Uterus (tissue), 4 donors: ENCODE measurements around the gene ZNF341. TPM values are rescaled to one million over a fixed set of nuclear protein-coding genes. Genes with fewer than 3 reads are reported as not detected.

ENCODE experiments used
- DNase-seq, 2 donors: peaks; one replicate each; pipeline ENCODE4 v3.0.0-alpha.2; 2019 to 2020
- H3K27ac ChIP-seq, 2 donors: fragments of 200-600 bp; sonication (generic); 1 replicate in 1 of 2; 2 replicates in 1 of 2; pipeline ENCODE4 v1.5.1; 2016 to 2018
- H3K27me3 ChIP-seq, 2 donors: fragments of 200-600 bp; sonication (generic); one replicate each; pipeline ENCODE4 v1.5.1; 2018 to 2019; ENCODE audit warnings: control low read depth in 1 of 2
- H3K36me3 ChIP-seq, 2 donors: fragments of 200-600 bp; sonication (generic); one replicate each; pipeline ENCODE4 v1.5.1; 2019; ENCODE audit warnings: control low read depth in 1 of 2
- H3K4me1 ChIP-seq, 2 donors: fragments of 200-600 bp; sonication (generic); one replicate each; pipeline ENCODE4 v1.5.1; 2018 to 2019; ENCODE audit warnings: control low read depth in 1 of 2
- H3K4me3 ChIP-seq, 2 donors: fragments of 200-600 bp; sonication (generic); 1 replicate in 1 of 2; 2 replicates in 1 of 2; pipeline ENCODE4 v1.5.1; 2018 to 2019; ENCODE audit warnings: mild to moderate bottlenecking in 1 of 2
- H3K9me3 ChIP-seq, 2 donors: fragments of 200-600 bp; sonication (generic); one replicate each; pipeline ENCODE4 v1.5.1; 2019; ENCODE audit warnings: control low read depth in 1 of 2
- CTCF ChIP-seq, 4 experiments: fragments of 200-600 bp in 2 of 4; fragments of 450-650 bp in 2 of 4; sonication (generic) in 2 of 4; IDR thresholded peaks; one replicate each; pipeline ENCODE4 v1.5.1; 2016 to 2019; ENCODE audit warnings: antibody characterized with exemption in 4 of 4, mild to moderate bottlenecking in 2 of 4, moderate library complexity in 1 of 4
- POLR2A ChIP-seq, 2 donors: fragments of 450-650 bp; IDR thresholded peaks; one replicate each; pipeline ENCODE4 v1.6.1; 2016; ENCODE audit warnings: antibody characterized with exemption in 2 of 2, mild to moderate bottlenecking in 1 of 2, moderate library complexity in 1 of 2
- intact Hi-C: fragments of 100-400 bp; cut with DNase I; formaldehyde crosslinking; loops from one replicate; pipeline ENCODE4 v1.15.1; 2023; ENCODE audit warnings: low total_unique reads
- total RNA-seq, 4 donors: library from RNA; depleted of rRNA in 3 of 4; stranded (reverse); fragments of >200 nt in 3 of 4; gene quantifications; one replicate each; pipeline versions ENCODE4 v1.1.0 to v1.2.4, GENCODE V29; 2014 to 2023
- donor health status: DM: yes; HTN: yes; CAD: no.

ZNF341 gene
- total RNA-seq, 4 donors from 2014 or later: 1.2 to 3.3 (median 2.7) TPM

GRCh38 chr20:33772439-33772838, 40.6 kb downstream of the ZNF341 start:
- no peak for DNase-seq
- no peaks in the 10 kb centered on the region for H3K36me3 ChIP-seq
- intact Hi-C loops: no loop called here
- no peak for TF ChIP-seq CTCF (IDR thresholded peaks at IDR 0.05)
- TF ChIP-seq POLR2A (IDR thresholded peaks at IDR 0.05): no peak
- no peak overlapping the region for H3K4me3 ChIP-seq
- H3K27ac ChIP-seq: no peak overlapping the region
- H3K4me1 ChIP-seq: no peaks in the 10 kb centered on the region
- H3K9me3 ChIP-seq: no peaks in the 10 kb centered on the region
- H3K27me3 ChIP-seq: no peaks in the 10 kb centered on the region

- DNase-seq: no peak
- Histone ChIP-seq H3K27ac (no peak overlapping the region), H3K4me3 (no peak overlapping the region), H3K4me1 (no peaks in the 10 kb centered on the region), H3K9me3 (no peaks in the 10 kb centered on the region), H3K36me3 (no peaks in the 10 kb centered on the region), H3K27me3 (no peaks in the 10 kb centered on the region)
- TF ChIP-seq CTCF (IDR thresholded peaks at IDR 0.05) (no peak), POLR2A (IDR thresholded peaks at IDR 0.05) (no peak)
- intact Hi-C loops: no loop called here
Measured at GRCh38 chr20:33773412-33774089, 41.8 kb downstream of the ZNF341 start.

GRCh38 chr20:33777816-33778215, 46.0 kb downstream of the ZNF341 start:
- Histone ChIP-seq H3K27me3 (no peaks in the 10 kb centered on the region), H3K9me3 (no peaks in the 10 kb centered on the region), H3K27ac (no peak overlapping the region), H3K4me1 (no peaks in the 10 kb centered on the region), H3K4me3 (no peak overlapping the region), H3K36me3 (no peaks in the 10 kb centered on the region)
- no peak for TF ChIP-seq CTCF (IDR thresholded peaks at IDR 0.05)
- TF ChIP-seq POLR2A (IDR thresholded peaks at IDR 0.05): no peak
- intact Hi-C loops: no loop called here
- no peak for DNase-seq

GRCh38 chr20:33781133-33781532, 49.3 kb downstream of the ZNF341 start:
- intact Hi-C loops: no loop called here
- Histone ChIP-seq H3K27me3 (no peaks in the 10 kb centered on the region), H3K4me1 (no peaks in the 10 kb centered on the region), H3K4me3 (no peak overlapping the region), H3K27ac (no peak overlapping the region), H3K9me3 (no peaks in the 10 kb centered on the region), H3K36me3 (no peaks in the 10 kb centered on the region)
- TF ChIP-seq POLR2A (IDR thresholded peaks at IDR 0.05) (no peak), CTCF (IDR thresholded peaks at IDR 0.05) (no peak)
- DNase-seq: no peak

- intact Hi-C loops: no loop called here
- H3K27me3 ChIP-seq: no peaks in the 10 kb centered on the region
- H3K9me3 ChIP-seq: no peaks in the 10 kb centered on the region
- TF ChIP-seq CTCF (IDR thresholded peaks at IDR 0.05) (no peak), POLR2A (IDR thresholded peaks at IDR 0.05) (no peak)
- no peaks in the 10 kb centered on the region for H3K4me1 ChIP-seq
- DNase-seq: no peak
- no peak overlapping the region for H3K4me3 ChIP-seq
- no peaks in the 10 kb centered on the region for H3K36me3 ChIP-seq
- no peak overlapping the region for H3K27ac ChIP-seq
Measured at GRCh38 chr20:33781945-33782344, 50.1 kb downstream of the ZNF341 start.
